A549 (cell line): ENCODE results near the gene BST1. TPM values are rescaled to one million over a fixed set of nuclear protein-coding genes. Genes with fewer than 3 reads are reported as not detected.

Experiments used
- ATAC-seq, 2 experiments: fragments of 200-7000 bp in 1 of 2; fragments of >200 bp in 1 of 2; cut with Nextera tagmentation in 1 of 2; cut with Tn5 transposase in 1 of 2; 3 replicates each; pipeline versions ENCODE4 v1.8.0 to v1.9.1; 2018 to 2020; ENCODE audit warnings: mild to moderate bottlenecking in 1 of 2, moderate library complexity in 1 of 2
- CTCF ChIA-PET: fragments of 300-600 bp; sonication (Branson Sonifier 250); formaldehyde crosslinking; extraction: SDS; loops from one replicate; lab custom pipeline; 2021; ENCODE audit warnings: antibody characterized with exemption, inconsistent platforms; lab: Yijun Ruan, JAX
- POLR2A ChIA-PET: fragments of 350-600 bp; formaldehyde crosslinking; extraction: SDS; loops from one replicate; lab custom pipeline; 2021; ENCODE audit warnings: antibody characterized with exemption, inconsistent platforms; lab: Yijun Ruan, JAX
- DNase-seq, 2 experiments: peaks; one replicate each; pipeline versions ENCODE4 v3.0.0 to v3.0.0-alpha.2; 2011 to 2016; ENCODE audit warnings: low read depth in 1 of 2, low spot score in 1 of 2
- FAIRE-seq: peaks from 2 replicates; lab custom pipeline; 2011; peaks lifted over from hg19 to GRCh38; lab: Jason Lieb, UNC
- H3K27ac ChIP-seq, 2 experiments: fragments of >200 bp; sonication (Bioruptor Twin); formaldehyde crosslinking; 3 replicates each; pipeline ENCODE4 v1.5.1; 2016 to 2017
- H3K4me1 ChIP-seq: fragments of >200 bp; sonication (Bioruptor Twin); formaldehyde crosslinking; 3 replicates; pipeline ENCODE4 v1.6.1; 2016
- H3K4me2 ChIP-seq: fragments of >200 bp; sonication (Bioruptor Twin); formaldehyde crosslinking; 3 replicates; pipeline ENCODE4 v1.6.1; 2016
- H3K4me3 ChIP-seq: fragments of >200 bp; sonication (Bioruptor Twin); formaldehyde crosslinking; 3 replicates; pipeline ENCODE4 v1.5.1; 2016
- H3K9me3 ChIP-seq: fragments of >200 bp; sonication (Bioruptor Twin); formaldehyde crosslinking; 3 replicates; pipeline ENCODE4 v1.6.1; 2016
- BHLHE40 ChIP-seq: IDR thresholded peaks from 2 replicates; pipeline ENCODE4 v1.6.1; 2012; ENCODE audit warnings: low read depth, low read length, inconsistent platforms
- CBX2 ChIP-seq: fragments of 200-600 bp; sonication (generic); IDR thresholded peaks from 2 replicates; pipeline ENCODE4 v1.6.1; 2016; ENCODE audit warnings: low read depth, mild to moderate bottlenecking, borderline replicate concordance
- CEBPB ChIP-seq, 2 experiments: fragments of >200 bp in 1 of 2; sonication (Bioruptor Twin) in 1 of 2; formaldehyde crosslinking in 1 of 2; IDR thresholded peaks; 2 replicates each; pipeline ENCODE4 v1.6.1; 2012 to 2016
- CHD2 ChIP-seq: fragments of 150-350 bp; IDR thresholded peaks from 2 replicates; pipeline ENCODE4 v1.6.1; 2014; ENCODE audit warnings: low read length; ENCODE audit not compliant: partially characterized antibody
- CHD4 ChIP-seq: fragments of 200-600 bp; sonication (generic); IDR thresholded peaks from 2 replicates; pipeline ENCODE4 v1.6.1; 2016; ENCODE audit warnings: antibody characterized with exemption, mild to moderate bottlenecking, borderline replicate concordance
- EHF ChIP-seq: fragments of 250-450 bp; sonication (Bioruptor Pico); IDR thresholded peaks from 2 replicates; pipeline ENCODE4 v1.5.0; 2020; ENCODE audit warnings: mild to moderate bottlenecking
- EHMT2 ChIP-seq: fragments of 200-600 bp; sonication (generic); IDR thresholded peaks from 2 replicates; pipeline ENCODE4 v1.6.1; 2016; ENCODE audit warnings: antibody characterized with exemption, low read depth, mild to moderate bottlenecking, moderate library complexity
- EP300 ChIP-seq, 2 experiments: fragments of >200 bp; sonication (Bioruptor Twin); formaldehyde crosslinking; IDR thresholded peaks; 2 replicates in 1 of 2; 3 replicates in 1 of 2; pipeline ENCODE4 v1.6.1; 2016 to 2017
- ESRRA ChIP-seq: fragments of 150-350 bp; IDR thresholded peaks from 2 replicates; pipeline ENCODE4 v1.6.1; 2014; ENCODE audit warnings: mild to moderate bottlenecking, low read length, borderline replicate concordance
- FOSL2 ChIP-seq, 2 experiments: fragments of 450-650 bp in 1 of 2; fragments of >200 bp in 1 of 2; sonication (Bioruptor Twin) in 1 of 2; formaldehyde crosslinking; IDR thresholded peaks; 2 replicates each; pipeline versions ENCODE4 v1.5.0 to v1.6.1; 2016 to 2020; ENCODE audit warnings: mild to moderate bottlenecking in 1 of 2, moderate library complexity in 1 of 2
- HDAC2 ChIP-seq: fragments of 200-600 bp; sonication (generic); IDR thresholded peaks from 2 replicates; pipeline ENCODE4 v1.6.1; 2016
- HOXA7 ChIP-seq: fragments of 250-450 bp; sonication (Bioruptor Pico); IDR thresholded peaks from 2 replicates; pipeline ENCODE4 v1.5.0; 2020; ENCODE audit warnings: mild to moderate bottlenecking, moderate library complexity
- HOXB5 ChIP-seq: fragments of 250-450 bp; sonication (Bioruptor Pico); IDR thresholded peaks from 2 replicates; pipeline ENCODE4 v1.5.0; 2020; ENCODE audit warnings: mild to moderate bottlenecking, moderate library complexity
- JUN ChIP-seq, 2 experiments: fragments of >200 bp; sonication (Bioruptor Twin); formaldehyde crosslinking; IDR thresholded peaks; 2 replicates in 1 of 2; 3 replicates in 1 of 2; pipeline ENCODE4 v1.6.1; 2016 to 2017
- KDM1A ChIP-seq: fragments of 200-600 bp; sonication (generic); IDR thresholded peaks from 2 replicates; pipeline ENCODE4 v1.6.1; 2016; ENCODE audit warnings: low read depth, mild to moderate bottlenecking
- MAFK ChIP-seq: fragments of 450-650 bp; IDR thresholded peaks from 2 replicates; pipeline ENCODE4 v1.6.1; 2014; ENCODE audit not compliant: partially characterized antibody
- PHF8 ChIP-seq: fragments of 200-600 bp; sonication (generic); IDR thresholded peaks from 2 replicates; pipeline ENCODE4 v1.6.1; 2016; ENCODE audit warnings: low read depth, mild to moderate bottlenecking, antibody characterized with exemption, moderate library complexity, borderline replicate concordance
- POLR2A ChIP-seq: IDR thresholded peaks from 2 replicates; pipeline ENCODE4 v1.6.1; 2012; ENCODE audit warnings: mild to moderate bottlenecking, low read length
- POLR2AphosphoS2 ChIP-seq: conservative IDR thresholded peaks from 2 replicates; pipeline ENCODE4 v1.6.1; 2012; ENCODE audit warnings: low read length, improper control_type of control experiment, inconsistent platforms
- RAD21 ChIP-seq, 2 experiments: fragments of >200 bp in 1 of 2; sonication (Bioruptor Twin) in 1 of 2; formaldehyde crosslinking in 1 of 2; IDR thresholded peaks in 1 of 2; conservative IDR thresholded peaks in 1 of 2; 2 replicates in 1 of 2; 3 replicates in 1 of 2; pipeline ENCODE4 v1.6.1; 2012 to 2018; ENCODE audit warnings: inconsistent platforms in 1 of 2
- RARB ChIP-seq: fragments of 250-450 bp; sonication (Bioruptor Pico); IDR thresholded peaks from 2 replicates; pipeline ENCODE4 v1.8.0; 2021; ENCODE audit warnings: mild to moderate bottlenecking, moderate library complexity
- RCOR1 ChIP-seq: fragments of 150-350 bp; IDR thresholded peaks from 2 replicates; pipeline ENCODE4 v1.6.1; 2014; ENCODE audit warnings: antibody characterized with exemption, low read length, low read depth
- ZC3H11A ChIP-seq: fragments of 450-650 bp; IDR thresholded peaks from 2 replicates; pipeline ENCODE4 v1.6.1; 2014; ENCODE audit warnings: antibody characterized with exemption, mild to moderate bottlenecking
- ZFP36 ChIP-seq: fragments of 450-650 bp; IDR thresholded peaks from 2 replicates; pipeline ENCODE4 v1.6.1; 2014; ENCODE audit warnings: borderline replicate concordance; ENCODE audit not compliant: partially characterized antibody
- WGBS: methylation state at CpG from one replicate; pipeline ENCODE4 v1.1.6; 2017; ENCODE audit errors: missing lambda C conversion rate; 5-methylcytosine and 5-hydroxymethylcytosine counted together
- polyA plus RNA-seq, 4 experiments: library from polyadenylated mRNA; depleted of rRNA in 3 of 4; stranded (reverse); fragments of >200 nt; fragmentation: RNase III in 1 of 4; extraction: RNeasy Plus Mini Kit Qiagen cat#74134 plus additional on column Dnase treatment in 1 of 4; gene quantifications; 2 replicates in 3 of 4; 3 replicates in 1 of 4; pipeline ENCODE4 v1.2.3, GENCODE V29; 2011 to 2017
- TF ChIP-seq, protein P1 (sequence below): fragments of 450-650 bp; IDR thresholded peaks from 2 replicates; pipeline ENCODE4 v1.6.1; 2014; ENCODE audit warnings: antibody characterized with exemption
- TF ChIP-seq, protein P2 (sequence below): IDR thresholded peaks from 2 replicates; pipeline ENCODE4 v1.6.1; 2012; ENCODE audit warnings: low read depth, borderline replicate concordance
- TF ChIP-seq, protein P3 (sequence below): fragments of 250-450 bp; sonication (Bioruptor Pico); IDR thresholded peaks from 2 replicates; pipeline ENCODE4 v1.5.0; 2021; ENCODE audit warnings: mild to moderate bottlenecking, moderate library complexity, borderline replicate concordance

BST1 gene
- polyA plus RNA-seq, 2 of the 4 experiments (the other 2 are of a cell fraction), result 11.7 to 16.0 TPM

DNA sequence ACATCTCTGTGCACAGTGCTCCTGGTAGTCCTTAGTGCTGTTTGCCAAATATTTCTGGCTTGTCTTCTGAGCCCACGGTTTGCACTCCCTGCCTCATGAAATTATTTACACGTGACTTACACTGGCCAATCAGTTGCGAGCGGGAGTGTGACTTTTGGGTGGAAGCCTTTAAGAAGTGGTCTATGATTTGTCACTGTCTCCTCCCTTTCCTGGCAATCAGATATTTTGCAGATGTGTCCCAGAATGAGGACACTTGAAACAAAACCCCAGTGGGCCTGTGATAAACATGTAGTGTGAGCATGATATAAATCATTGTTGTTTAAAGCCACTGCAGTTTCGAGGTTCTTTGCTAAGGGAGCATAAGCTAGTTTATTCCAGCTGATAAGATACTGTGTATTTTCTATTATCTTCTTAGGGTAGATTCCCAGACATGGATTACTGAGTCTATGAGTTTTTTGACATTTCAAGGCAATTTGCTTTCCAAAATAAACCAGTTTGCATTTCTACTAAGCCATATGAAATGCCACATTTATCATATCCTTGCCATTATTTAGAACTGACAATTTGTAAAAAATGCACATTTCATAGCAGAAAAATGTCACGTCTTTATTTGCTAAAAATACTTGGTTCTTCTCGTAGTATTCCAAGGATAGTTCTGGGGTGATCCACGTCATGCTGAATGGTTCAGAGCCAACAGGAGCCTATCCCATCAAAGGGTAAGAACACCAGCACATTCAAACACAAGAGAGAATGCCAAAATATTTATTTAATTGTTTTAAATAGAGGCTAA, 12.0 kb downstream of the BST1 start:
- ChIA-PET CTCF (no interaction called here), POLR2A (no interaction called here)
- FAIRE-seq (no peak), DNase-seq (no peak), ATAC-seq (no peak)
- TF ChIP-seq RARB (CRISPR knock-in tag) (no peak), POLR2AphosphoS2 (no peak), RCOR1 (no peak), HOXA7 (no peak)
- TF ChIP-seq, protein P1, sequence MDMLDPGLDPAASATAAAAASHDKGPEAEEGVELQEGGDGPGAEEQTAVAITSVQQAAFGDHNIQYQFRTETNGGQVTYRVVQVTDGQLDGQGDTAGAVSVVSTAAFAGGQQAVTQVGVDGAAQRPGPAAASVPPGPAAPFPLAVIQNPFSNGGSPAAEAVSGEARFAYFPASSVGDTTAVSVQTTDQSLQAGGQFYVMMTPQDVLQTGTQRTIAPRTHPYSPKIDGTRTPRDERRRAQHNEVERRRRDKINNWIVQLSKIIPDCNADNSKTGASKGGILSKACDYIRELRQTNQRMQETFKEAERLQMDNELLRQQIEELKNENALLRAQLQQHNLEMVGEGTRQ, result no peak
- WGBS, result 78% methylated on average over 8 of the region's 8 CpGs
- Histone ChIP-seq H3K4me1 (no peaks in the 10 kb centered on the region), H3K27ac (no peak overlapping the region), H3K4me2 (no peak overlapping the region), H3K4me3 (no peak overlapping the region), H3K9me3 (no peaks in the 10 kb centered on the region)

DNA sequence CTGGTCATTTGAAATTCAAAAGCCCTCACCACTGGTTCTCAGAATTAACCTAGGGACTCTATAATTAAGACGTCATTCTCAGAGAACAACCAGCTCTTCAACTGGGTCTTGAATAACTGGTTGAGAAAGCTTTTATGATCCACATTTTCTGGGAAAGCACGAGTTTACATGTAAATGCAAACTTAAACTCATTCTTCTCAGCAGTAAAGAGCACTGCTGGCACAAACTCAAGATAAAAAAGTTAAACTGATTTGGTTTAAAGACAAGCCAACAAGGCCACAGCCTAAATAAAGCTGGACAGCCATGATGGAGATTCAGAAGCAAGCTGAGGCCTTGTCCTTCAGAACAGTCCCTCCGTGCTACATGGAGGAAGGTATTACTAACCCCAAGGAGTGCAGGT, 13.2 kb downstream of the BST1 start:
- DNase-seq (no peak), FAIRE-seq (no peak), ATAC-seq (no peak)
- H3K27ac ChIP-seq, result no peak overlapping the region
- no peak overlapping the region for H3K4me2 ChIP-seq
- POLR2A ChIA-PET, result no interaction called here
- CTCF ChIA-PET, result interaction anchor here (1.3 kb wide), 1 partner anchor 10 kb away, joined by 4 read pairs; no protein-coding TSS in a partner anchor
- no peaks in the 10 kb centered on the region for H3K4me1 ChIP-seq
- no peaks in the 10 kb centered on the region for H3K9me3 ChIP-seq
- TF ChIP-seq ZFP36 (no peak), RCOR1 (no peak), CEBPB (IDR thresholded peaks at IDR 0.05) (no peak), RAD21 (conservative IDR thresholded peaks at IDR 0.05 in 1 of 2, IDR thresholded peaks at IDR 0.05 in 1 of 2) (no peak), JUN (IDR thresholded peaks at IDR 0.05) (no peak), EHMT2 (no peak), EHF (no peak), KDM1A (no peak), ESRRA (no peak), POLR2A (no peak)
- no peak overlapping the region for H3K4me3 ChIP-seq
- WGBS, result 76% methylated on average over 3 of the region's 3 CpGs

DNA sequence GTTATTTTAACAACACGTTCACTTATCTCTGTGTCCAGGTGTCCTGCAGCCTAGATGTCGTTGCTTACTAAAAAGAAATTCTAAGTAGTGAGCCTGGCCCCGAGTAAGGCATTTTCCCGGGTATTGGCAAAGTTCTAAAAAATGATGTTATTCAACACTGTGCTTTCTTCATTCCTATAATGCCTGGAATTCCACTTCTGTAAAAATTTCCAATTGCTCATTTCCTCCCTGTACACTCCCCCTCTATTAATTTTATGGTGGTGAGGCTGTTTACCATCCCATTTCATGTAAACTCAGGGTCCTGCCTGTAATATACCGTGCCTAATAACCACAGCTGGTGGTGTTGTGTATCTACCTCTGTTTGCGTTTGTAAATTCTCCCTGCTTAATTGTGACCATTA, 14.2 kb downstream of the BST1 start:
- WGBS, result 62% methylated on average over 6 of the region's 6 CpGs
- ATAC-seq, result no peak
- TF ChIP-seq HOXB5 (no peak), BHLHE40 (no peak), EHF (no peak), ESRRA (no peak), HDAC2 (no peak)
- DNase-seq, result no peak
- CTCF ChIA-PET, result no interaction called here
- Histone ChIP-seq H3K9me3 (no peaks in the 10 kb centered on the region), H3K27ac (no peak overlapping the region), H3K4me3 (no peak overlapping the region), H3K4me2 (no peak overlapping the region), H3K4me1 (no peaks in the 10 kb centered on the region)
- POLR2A ChIA-PET, result no interaction called here
- FAIRE-seq, result no peak

DNA sequence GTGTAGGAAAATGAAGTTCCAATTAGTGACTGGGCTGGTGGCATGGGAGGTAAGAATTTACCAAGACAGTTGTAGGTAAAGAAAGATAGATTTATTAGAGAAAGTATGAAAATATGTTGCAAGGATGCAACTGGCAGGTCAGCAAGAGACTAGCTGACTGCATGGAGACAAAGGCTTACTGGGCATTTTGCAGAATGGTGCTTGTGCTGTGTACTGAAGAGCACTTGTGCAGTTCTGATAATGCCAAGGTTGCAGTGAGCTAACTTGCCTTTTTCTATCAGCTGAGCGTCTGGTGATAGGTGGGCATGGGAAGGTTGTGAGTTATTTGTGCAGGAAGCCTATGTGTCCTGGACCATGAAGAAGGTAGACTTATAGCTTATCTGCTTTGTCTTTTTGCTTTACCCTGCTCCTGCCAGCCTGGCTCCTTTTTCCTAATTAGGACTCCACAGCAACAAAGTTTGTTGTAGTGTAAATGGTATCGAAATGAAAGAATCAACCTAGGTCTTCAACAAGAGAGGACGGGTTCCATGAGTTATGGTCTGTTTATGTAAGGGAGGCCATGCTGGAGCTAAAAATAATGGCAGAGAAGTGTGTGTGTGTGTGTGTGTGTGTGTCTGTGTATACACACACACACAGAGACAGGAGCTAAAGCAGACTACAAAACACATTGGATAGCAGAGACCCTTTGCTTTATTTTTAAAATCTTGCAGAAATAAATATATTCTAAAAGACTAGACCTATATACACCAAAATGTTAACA, 15.0 kb downstream of the BST1 start:
- DNase-seq (no peak), ATAC-seq (no peak), FAIRE-seq (no peak)
- ChIA-PET CTCF (interaction anchor here (1.0 kb wide), 1 partner anchor 238 kb away, joined by 3 read pairs; no protein-coding TSS in a partner anchor), POLR2A (no interaction called here)
- Histone ChIP-seq H3K4me1 (no peaks in the 10 kb centered on the region), H3K27ac (no peak overlapping the region), H3K4me2 (no peak overlapping the region), H3K4me3 (no peak overlapping the region), H3K9me3 (no peaks in the 10 kb centered on the region)
- TF ChIP-seq POLR2A (no peak), CHD2 (no peak), MAFK (no peak), FOSL2 (IDR thresholded peaks at IDR 0.05) (no peak), FOSL2 (CRISPR knock-in tag; IDR thresholded peaks at IDR 0.05) (no peak), CHD4 (no peak), HDAC2 (no peak), PHF8 (no peak), RARB (CRISPR knock-in tag) (no peak), ZC3H11A (no peak), CBX2 (no peak), HOXB5 (no peak), EP300 (IDR thresholded peaks at IDR 0.05) (no peak)
- TF ChIP-seq, protein P2, sequence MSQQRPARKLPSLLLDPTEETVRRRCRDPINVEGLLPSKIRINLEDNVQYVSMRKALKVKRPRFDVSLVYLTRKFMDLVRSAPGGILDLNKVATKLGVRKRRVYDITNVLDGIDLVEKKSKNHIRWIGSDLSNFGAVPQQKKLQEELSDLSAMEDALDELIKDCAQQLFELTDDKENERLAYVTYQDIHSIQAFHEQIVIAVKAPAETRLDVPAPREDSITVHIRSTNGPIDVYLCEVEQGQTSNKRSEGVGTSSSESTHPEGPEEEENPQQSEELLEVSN, result no peak
- TF ChIP-seq, protein P3, sequence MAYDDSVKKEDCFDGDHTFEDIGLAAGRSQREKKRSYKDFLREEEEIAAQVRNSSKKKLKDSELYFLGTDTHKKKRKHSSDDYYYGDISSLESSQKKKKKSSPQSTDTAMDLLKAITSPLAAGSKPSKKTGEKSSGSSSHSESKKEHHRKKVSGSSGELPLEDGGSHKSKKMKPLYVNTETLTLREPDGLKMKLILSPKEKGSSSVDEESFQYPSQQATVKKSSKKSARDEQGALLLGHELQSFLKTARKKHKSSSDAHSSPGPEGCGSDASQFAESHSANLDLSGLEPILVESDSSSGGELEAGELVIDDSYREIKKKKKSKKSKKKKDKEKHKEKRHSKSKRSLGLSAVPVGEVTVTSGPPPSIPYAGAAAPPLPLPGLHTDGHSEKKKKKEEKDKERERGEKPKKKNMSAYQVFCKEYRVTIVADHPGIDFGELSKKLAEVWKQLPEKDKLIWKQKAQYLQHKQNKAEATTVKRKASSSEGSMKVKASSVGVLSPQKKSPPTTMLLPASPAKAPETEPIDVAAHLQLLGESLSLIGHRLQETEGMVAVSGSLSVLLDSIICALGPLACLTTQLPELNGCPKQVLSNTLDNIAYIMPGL (CRISPR knock-in tag), result no peak
- WGBS, result 92% methylated on average over 3 of the region's 3 CpGs
